SJSA1 (cell line): Measurements from ENCODE around the gene FAM118A. TPM values are rescaled to one million over a fixed set of nuclear protein-coding genes. Genes with fewer than 3 reads are reported as not detected.
"Not testable (repeated sequence)": the region's sequence is repeated elsewhere in the genome, so short reads cannot be mapped to it uniquely, and the experiment has no call there.

Source experiments
- DNase-seq, 2 experiments: peaks; one replicate each; pipeline ENCODE4 v3.0.0-alpha.2; 2015 to 2020; ENCODE audit warnings: low spot score in 2 of 2, low read depth in 1 of 2
- H3K27ac ChIP-seq: fragments of 250-450 bp; sonication (Bioruptor Pico); 2 replicates; pipeline ENCODE4 v1.5.1; 2020; ENCODE audit warnings: mild to moderate bottlenecking, moderate library complexity
- H3K27me3 ChIP-seq: fragments of 250-450 bp; sonication (Bioruptor Pico); replicated peaks from 2 replicates; pipeline ENCODE4 v1.5.1; 2020; ENCODE audit warnings: mild to moderate bottlenecking, moderate library complexity
- H3K36me3 ChIP-seq: fragments of 250-450 bp; sonication (Bioruptor Pico); 2 replicates; pipeline ENCODE4 v1.5.1; 2020; ENCODE audit warnings: mild to moderate bottlenecking
- H3K4me1 ChIP-seq: fragments of 250-450 bp; sonication (Bioruptor Pico); replicated peaks from 2 replicates; pipeline ENCODE4 v1.6.1; 2021; ENCODE audit warnings: mild to moderate bottlenecking
- H3K4me3 ChIP-seq: fragments of 250-450 bp; sonication (Bioruptor Pico); 2 replicates; pipeline ENCODE4 v1.5.1; 2020; ENCODE audit warnings: mild to moderate bottlenecking
- H3K9me3 ChIP-seq: fragments of 250-450 bp; sonication (Bioruptor Pico); replicated peaks from 2 replicates; pipeline ENCODE4 v1.5.1; 2020; ENCODE audit warnings: mild to moderate bottlenecking
- total RNA-seq: library from RNA; depleted of rRNA; stranded (reverse); fragments of >200 nt; shearing (Covaris generic); gene quantifications from 2 replicates; pipeline ENCODE4 v1.2.3, GENCODE V29; 2014

The FAM118A gene
- total RNA-seq, 1 experiment from 2014 or later = 19.8 TPM

GRCh38 chr22:45272498-45272897, 37.2 kb upstream of the FAM118A start:
- Histone ChIP-seq H3K9me3 (no peaks in the 10 kb centered on the region), H3K27ac (no peak overlapping the region), H3K27me3 (no peaks in the 10 kb centered on the region), H3K4me3 (no peak overlapping the region), H3K36me3 (no peaks in the 10 kb centered on the region), H3K4me1 (peaks cover 16% of the 10 kb centered on the region)
- DNase-seq = no peak

DNA sequence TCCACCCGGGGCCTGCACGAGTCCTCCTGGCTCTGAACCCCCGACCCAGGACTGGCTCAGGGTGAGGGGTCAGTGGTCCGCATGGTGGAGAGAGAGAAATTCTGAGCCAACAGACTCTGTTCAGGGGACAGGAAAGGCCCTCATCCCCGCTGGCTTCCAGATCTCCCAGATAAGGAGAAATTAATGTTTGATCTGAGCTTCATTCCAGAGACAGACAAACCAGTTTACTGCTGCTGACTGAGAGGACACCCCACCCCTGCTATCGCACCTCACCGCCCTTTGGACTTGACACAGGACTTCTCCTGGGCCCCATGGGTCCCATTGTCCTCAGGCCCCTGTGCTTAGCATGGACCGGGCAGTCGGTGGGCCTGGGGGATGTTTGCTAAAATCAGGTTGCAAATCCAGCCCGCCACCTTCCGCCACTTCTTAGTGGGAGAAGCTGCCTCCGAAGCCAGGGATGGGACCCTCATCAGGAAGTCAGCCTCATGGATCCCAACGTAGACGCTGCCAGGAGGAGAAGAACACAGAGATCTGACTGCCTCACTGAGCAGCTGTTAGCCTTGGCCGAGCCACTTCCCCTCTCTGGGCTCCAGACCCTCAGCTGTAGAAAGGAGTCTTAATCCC, 36.2 kb upstream of the FAM118A start:
- peaks cover 15% of the 10 kb centered on the region for H3K4me1 ChIP-seq
- DNase-seq = no peak
- no peaks in the 10 kb centered on the region for H3K27me3 ChIP-seq
- H3K36me3 ChIP-seq = no peaks in the 10 kb centered on the region
- no peaks in the 10 kb centered on the region for H3K9me3 ChIP-seq
- no peak overlapping the region for H3K4me3 ChIP-seq
- no peak overlapping the region for H3K27ac ChIP-seq

DNA sequence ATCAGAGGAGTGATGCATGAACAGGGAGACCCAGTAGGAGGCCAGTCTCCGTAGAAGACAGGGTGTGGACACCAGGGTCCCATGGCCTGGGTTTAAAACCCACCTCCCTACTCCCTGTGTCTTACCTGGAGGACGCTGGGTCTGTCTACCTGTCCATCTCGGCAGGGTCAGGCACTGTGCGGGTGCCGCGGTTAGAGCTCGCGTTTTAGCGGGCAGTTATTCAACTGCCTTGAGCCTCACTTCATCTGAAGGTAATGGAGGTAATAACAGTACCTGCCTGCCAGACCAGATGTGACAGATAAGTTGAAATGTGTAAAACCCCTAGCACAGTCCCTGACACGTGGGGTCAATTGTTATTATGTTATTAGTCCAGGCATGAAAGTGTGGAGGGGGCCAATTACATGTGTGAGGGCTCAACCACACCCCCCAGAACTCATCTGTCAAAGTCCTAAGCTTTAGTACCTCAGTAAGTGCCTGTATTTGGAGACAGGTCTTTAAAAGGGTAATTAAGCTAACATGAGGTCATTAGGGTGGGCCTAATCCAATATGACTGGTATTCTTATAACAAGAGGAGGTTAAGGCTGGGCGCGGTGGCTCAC, 33.1 kb upstream of the FAM118A start:
- no peak overlapping the region for H3K27ac ChIP-seq
- H3K27me3 ChIP-seq = no peaks in the 10 kb centered on the region
- DNase-seq = no peak
- no peaks in the 10 kb centered on the region for H3K9me3 ChIP-seq
- H3K4me1 ChIP-seq = peaks cover 25% of the 10 kb centered on the region
- no peak overlapping the region for H3K4me3 ChIP-seq
- no peaks in the 10 kb centered on the region for H3K36me3 ChIP-seq

GRCh38 chr22:45277720-45278119, 32.0 kb upstream of the FAM118A start:
- H3K27me3 ChIP-seq, DNase-seq, H3K27ac ChIP-seq, H3K36me3 ChIP-seq, H3K4me3 ChIP-seq, H3K9me3 ChIP-seq: not testable (repeated sequence)
- peaks cover 18% of the 10 kb centered on the region for H3K4me1 ChIP-seq

GRCh38 chr22:45278125-45278524, 31.6 kb upstream of the FAM118A start:
- no peaks in the 10 kb centered on the region for H3K36me3 ChIP-seq
- DNase-seq = no peak
- no peaks in the 10 kb centered on the region for H3K9me3 ChIP-seq
- H3K4me3 ChIP-seq = no peak overlapping the region
- H3K27me3 ChIP-seq = no peaks in the 10 kb centered on the region
- no peak overlapping the region for H3K27ac ChIP-seq
- H3K4me1 ChIP-seq = peaks cover 18% of the 10 kb centered on the region

DNA sequence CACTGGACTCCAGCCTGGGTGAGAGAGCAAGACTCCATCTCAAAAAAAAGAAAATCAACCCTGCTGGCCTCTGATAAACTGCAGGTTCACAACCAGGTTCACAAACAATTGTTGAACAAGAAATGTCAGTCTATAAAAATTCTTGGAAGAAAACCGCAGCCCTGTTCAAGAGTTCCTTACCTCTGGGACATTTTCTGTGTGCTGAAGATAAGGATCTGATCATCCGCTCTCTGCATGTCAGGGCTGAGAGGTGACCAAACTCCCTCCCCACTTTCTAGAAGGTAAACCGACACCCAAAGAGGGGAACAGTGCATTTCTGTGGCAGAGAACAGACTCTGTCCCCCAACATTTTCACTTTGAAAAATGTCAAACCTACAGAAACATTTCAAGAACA, 29.1 kb upstream of the FAM118A start:
- H3K27ac ChIP-seq = no peak overlapping the region
- peaks cover 18% of the 10 kb centered on the region for H3K4me1 ChIP-seq
- H3K27me3 ChIP-seq = no peaks in the 10 kb centered on the region
- no peak overlapping the region for H3K4me3 ChIP-seq
- H3K36me3 ChIP-seq = no peaks in the 10 kb centered on the region
- H3K9me3 ChIP-seq = no peaks in the 10 kb centered on the region
- no peak for DNase-seq

DNA sequence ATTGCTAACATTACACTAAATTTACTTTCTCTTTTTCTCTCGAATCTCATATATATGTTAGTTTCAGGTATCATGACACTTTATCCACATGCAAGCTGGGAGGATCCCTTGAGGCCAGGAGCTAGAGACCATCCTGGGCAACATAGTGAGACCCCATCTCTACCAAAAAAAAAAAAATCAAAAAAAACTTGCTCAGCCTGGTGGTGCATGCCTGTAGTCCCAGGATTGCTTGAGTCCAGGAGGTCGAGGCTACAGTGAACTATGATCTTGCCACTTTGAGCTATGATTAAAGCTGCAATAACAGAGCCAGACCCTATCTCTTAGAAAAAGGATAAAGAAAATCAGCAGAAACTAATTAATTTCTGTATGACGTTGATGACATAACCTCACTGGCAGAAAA, 28.7 kb upstream of the FAM118A start:
- Histone ChIP-seq H3K27ac (no peak overlapping the region), H3K9me3 (no peaks in the 10 kb centered on the region), H3K4me1 (peaks cover 18% of the 10 kb centered on the region), H3K4me3 (no peak overlapping the region), H3K36me3 (no peaks in the 10 kb centered on the region), H3K27me3 (no peaks in the 10 kb centered on the region)
- DNase-seq = no peak

- H3K4me3 ChIP-seq = no peak within 1 kb of the TSS
- H3K4me1 ChIP-seq = peaks cover 8% of the 10 kb centered on the region
- H3K27ac ChIP-seq = no peak within 1 kb of the TSS
- DNase-seq = no peak
- H3K9me3 ChIP-seq = no peaks in the 10 kb centered on the region
- H3K27me3 ChIP-seq = no peaks in the 10 kb centered on the region
- no peaks in the 10 kb centered on the region for H3K36me3 ChIP-seq
Observed at GRCh38 chr22:45284705-45285262, 24.9 kb upstream of the FAM118A start, which contains the start of gene UPK3A. Gene UPK3A, plus strand, starts transcription at chr22:45284949. Its CDS starts 65 bp downstream, at chr22:45285014.

GRCh38 chr22:45285263-45286058, 24.3 kb upstream of the FAM118A start:
- Histone ChIP-seq H3K27ac (no peak overlapping the region), H3K9me3 (no peaks in the 10 kb centered on the region), H3K4me1 (peaks cover 3% of the 10 kb centered on the region), H3K36me3 (no peaks in the 10 kb centered on the region), H3K4me3 (no peak overlapping the region), H3K27me3 (no peaks in the 10 kb centered on the region)
- no peak for DNase-seq

GRCh38 chr22:45286854-45287551, 22.7 kb upstream of the FAM118A start:
- no peaks in the 10 kb centered on the region for H3K9me3 ChIP-seq
- no peaks in the 10 kb centered on the region for H3K36me3 ChIP-seq
- H3K4me3 ChIP-seq = no peak overlapping the region
- no peak for DNase-seq
- no peaks in the 10 kb centered on the region; the same call in 1 of the 2 replicates for H3K4me1 ChIP-seq
- H3K27me3 ChIP-seq = no peaks in the 10 kb centered on the region
- no peak overlapping the region for H3K27ac ChIP-seq

GRCh38 chr22:45290410-45290936, 19.3 kb upstream of the FAM118A start:
- Histone ChIP-seq H3K4me1 (no peaks in the 10 kb centered on the region; the same call in 1 of the 2 replicates), H3K36me3 (no peaks in the 10 kb centered on the region), H3K27ac (no peak overlapping the region), H3K27me3 (no peaks in the 10 kb centered on the region), H3K4me3 (no peak overlapping the region), H3K9me3 (no peaks in the 10 kb centered on the region)
- DNase-seq = peak in 1 of 2 experiments; percentile 58

DNA sequence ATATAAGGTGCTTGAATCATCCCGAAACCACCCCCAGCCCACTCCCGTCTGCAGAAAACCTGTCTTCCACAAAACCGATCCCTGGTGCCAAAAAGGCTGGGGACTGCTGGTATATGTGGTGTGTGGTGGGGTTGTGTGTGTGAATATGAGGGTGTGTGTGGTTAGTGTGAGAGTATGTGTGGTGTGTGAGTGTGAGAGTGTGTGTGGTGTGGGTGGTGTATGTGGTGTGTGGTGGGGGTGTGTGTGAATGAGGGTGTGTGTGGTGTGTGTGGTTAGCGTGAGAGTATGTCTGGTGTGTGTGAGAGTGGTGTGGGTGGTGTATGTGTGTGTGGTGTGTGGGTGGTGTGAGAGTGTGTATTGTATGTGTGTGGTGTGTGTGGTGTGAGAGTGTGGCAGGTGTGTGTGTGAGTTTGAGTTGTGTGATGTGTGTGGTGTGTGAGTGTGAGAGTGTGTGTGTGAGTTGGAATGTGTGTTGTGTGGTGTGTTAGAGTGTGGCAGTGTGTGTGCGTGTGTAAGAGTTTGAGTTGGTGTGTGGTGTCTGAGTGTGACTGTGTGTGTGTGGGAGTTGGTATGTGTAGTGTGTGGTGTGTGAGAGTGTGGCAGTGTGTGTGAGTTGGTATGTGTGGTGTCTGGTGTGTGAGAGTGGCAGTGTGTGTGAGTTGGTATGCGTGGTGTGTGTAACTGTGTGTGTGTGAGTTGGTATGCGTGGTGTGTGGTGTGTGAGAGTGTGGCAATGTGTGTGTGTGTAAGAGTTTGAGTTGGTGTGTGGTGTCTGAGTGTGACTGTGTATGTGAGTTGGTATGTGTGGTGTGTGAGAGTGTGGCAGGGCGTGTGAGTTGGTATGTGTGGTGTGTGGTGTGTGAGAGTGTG, 18.4 kb upstream of the FAM118A start:
- Histone ChIP-seq H3K9me3 (no peaks in the 10 kb centered on the region), H3K27ac (no peak overlapping the region), H3K27me3 (no peaks in the 10 kb centered on the region), H3K4me1 (no peaks in the 10 kb centered on the region; the same call in 1 of the 2 replicates), H3K4me3 (no peak overlapping the region), H3K36me3 (no peaks in the 10 kb centered on the region)
- DNase-seq = no peak

DNA sequence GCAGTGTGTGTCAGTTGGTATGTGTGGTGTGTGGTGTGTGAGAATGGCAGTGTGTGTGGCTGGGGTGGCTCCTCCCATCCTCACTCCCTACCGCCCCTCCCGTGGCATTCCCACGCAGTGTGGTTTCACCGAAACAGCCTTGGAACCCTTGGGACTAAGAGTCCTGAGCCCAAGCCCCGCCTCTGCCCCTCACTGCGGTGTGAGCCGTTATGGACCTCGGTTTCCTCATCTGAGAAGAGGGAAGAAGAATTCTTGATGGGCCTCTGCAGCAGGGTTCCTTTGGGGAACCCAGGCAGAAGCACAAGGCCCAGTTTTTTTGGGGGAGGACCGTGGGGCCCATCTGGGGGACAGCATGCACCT, 17.8 kb upstream of the FAM118A start:
- no peaks in the 10 kb centered on the region; the same call in 1 of the 2 replicates for H3K4me1 ChIP-seq
- no peak overlapping the region for H3K4me3 ChIP-seq
- H3K9me3 ChIP-seq = no peaks in the 10 kb centered on the region
- no peak for DNase-seq
- H3K36me3 ChIP-seq = no peaks in the 10 kb centered on the region
- no peak overlapping the region for H3K27ac ChIP-seq
- H3K27me3 ChIP-seq = no peaks in the 10 kb centered on the region
